ENCODE data around the gene ADAMTS3. TPM values are rescaled to one million over a fixed set of nuclear protein-coding genes. Genes with fewer than 3 reads are reported as not detected.
A peak's percentile ranks its signal among the peaks of the same experiment; 100 is the strongest.

ADAMTS3 gene
- total and polyA plus RNA-seq, 3 experiments from 2014 or later = not detected

- Histone ChIP-seq H3K27ac (ENCODE audit: low read depth, low read length) (no peak overlapping the region), H3K27me3 (ENCODE audit: insufficient read depth, low read length, poor library complexity, severe bottlenecking) (no peaks in the 10 kb centered on the region), H3K4me3 (ENCODE audit: low read length) (no peak overlapping the region), H3K36me3 (ENCODE audit: insufficient read depth, low read length) (no peaks in the 10 kb centered on the region), H3K4me1 (ENCODE audit: insufficient read depth, low read length) (no peaks in the 10 kb centered on the region), H3K9me3 (ENCODE audit: low read length) (no peaks in the 10 kb centered on the region)
- peaks cover 0 to 6% (median 0%) of the 10 kb centered on the region in 5 donors for H3K9me3 Mint-ChIP-seq
- DNase-seq = no peak
- H3K36me3 Mint-ChIP-seq = no peaks in the 10 kb centered on the region
- CTCF ChIA-PET = no interaction called here
- no peaks in the 10 kb centered on the region for H3K27me3 Mint-ChIP-seq
- no peak overlapping the region for H3K27ac Mint-ChIP-seq
- H3K4me3 Mint-ChIP-seq = no peak overlapping the region
- POLR2A ChIA-PET = no interaction called here
- no peaks in the 10 kb centered on the region for H3K4me1 Mint-ChIP-seq
Observed at GRCh38 chr4:72582853-72583252, 13.8 kb upstream of the ADAMTS3 start.

- POLR2A ChIA-PET = no interaction called here
- no peaks in the 10 kb centered on the region for H3K27me3 Mint-ChIP-seq
- no peak overlapping the region for H3K4me3 ChIP-seq (ENCODE audit: low read length)
Observed at GRCh38 chr4:72577211-72577610, 8.2 kb upstream of the ADAMTS3 start.

GRCh38 chr4:72571337-72571736, 2.3 kb upstream of the ADAMTS3 start:
- CTCF ChIA-PET = no interaction called here
- Mint-ChIP-seq H3K4me1 (peaks cover 9 to 16% (median 16%) of the 10 kb centered on the region in 3 donors), H3K9me3 (peaks cover 0 to 9% (median 7%) of the 10 kb centered on the region in 5 donors)

More at GRCh38 chr4:72577211-72577610, 8.2 kb upstream of the ADAMTS3 start:
- DNase-seq = no peak
- Mint-ChIP-seq H3K27ac (no peak overlapping the region), H3K9me3 (peaks cover 0 to 6% (median 0%) of the 10 kb centered on the region in 5 donors), H3K4me1 (no peaks in the 10 kb centered on the region), H3K4me3 (no peak overlapping the region), H3K36me3 (no peaks in the 10 kb centered on the region)
- H3K9me3 ChIP-seq (ENCODE audit: low read length) = no peaks in the 10 kb centered on the region
- CTCF ChIA-PET = no interaction called here
- H3K4me1 ChIP-seq (ENCODE audit: insufficient read depth, low read length) = no peaks in the 10 kb centered on the region
- no peak overlapping the region for H3K27ac ChIP-seq (ENCODE audit: low read depth, low read length)
- no peaks in the 10 kb centered on the region for H3K27me3 ChIP-seq (ENCODE audit: insufficient read depth, low read length, poor library complexity, severe bottlenecking)
- no peaks in the 10 kb centered on the region for H3K36me3 ChIP-seq (ENCODE audit: insufficient read depth, low read length)

GRCh38 chr4:72569719-72570235, 756 bp upstream of the ADAMTS3 start:
- H3K27ac ChIP-seq (ENCODE audit: low read depth, low read length) = peak overlapping the region; percentile 38
- Mint-ChIP-seq H3K9me3 (peaks cover 0 to 9% (median 7%) of the 10 kb centered on the region in 5 donors), H3K36me3 (no peaks in the 10 kb centered on the region), H3K27ac (peak overlapping the region in 1 of 8 donors; percentile 84), H3K4me3 (peak overlapping the region in 2 of 7 donors; percentile 17 to 60), H3K27me3 (peaks cover 15 to 57% of the 10 kb centered on the region in 2 donors), H3K4me1 (peaks cover 9 to 16% (median 16%) of the 10 kb centered on the region in 3 donors)
- CTCF ChIA-PET = no interaction called here
- POLR2A ChIA-PET = no interaction called here
- H3K9me3 ChIP-seq (ENCODE audit: low read length) = no peaks in the 10 kb centered on the region
- H3K4me1 ChIP-seq (ENCODE audit: insufficient read depth, low read length) = no peaks in the 10 kb centered on the region
- DNase-seq = no peak
- H3K36me3 ChIP-seq (ENCODE audit: insufficient read depth, low read length) = no peaks in the 10 kb centered on the region
- H3K27me3 ChIP-seq (ENCODE audit: insufficient read depth, low read length, poor library complexity, severe bottlenecking) = no peaks in the 10 kb centered on the region
- H3K4me3 ChIP-seq (ENCODE audit: low read length) = no peak overlapping the region

More at GRCh38 chr4:72571337-72571736, 2.3 kb upstream of the ADAMTS3 start:
- Mint-ChIP-seq H3K36me3 (no peaks in the 10 kb centered on the region), H3K4me3 (no peak overlapping the region), H3K27ac (no peak overlapping the region), H3K27me3 (peaks cover 13 to 48% of the 10 kb centered on the region in 2 donors)
- H3K4me3 ChIP-seq (ENCODE audit: low read length) = no peak overlapping the region
- no peaks in the 10 kb centered on the region for H3K36me3 ChIP-seq (ENCODE audit: insufficient read depth, low read length)
- H3K27ac ChIP-seq (ENCODE audit: low read depth, low read length) = no peak overlapping the region
- DNase-seq = no peak
- no peaks in the 10 kb centered on the region for H3K9me3 ChIP-seq (ENCODE audit: low read length)
- no peaks in the 10 kb centered on the region for H3K27me3 ChIP-seq (ENCODE audit: insufficient read depth, low read length, poor library complexity, severe bottlenecking)
- POLR2A ChIA-PET = no interaction called here
- H3K4me1 ChIP-seq (ENCODE audit: insufficient read depth, low read length) = no peaks in the 10 kb centered on the region

GRCh38 chr4:72567821-72568675, 973 bp downstream of the ADAMTS3 start:
- peak overlapping the region in 1 of 8 donors; percentile 32 for H3K27ac Mint-ChIP-seq
- Histone ChIP-seq H3K4me1 (ENCODE audit: insufficient read depth, low read length) (no peaks in the 10 kb centered on the region), H3K27me3 (ENCODE audit: insufficient read depth, low read length, poor library complexity, severe bottlenecking) (no peaks in the 10 kb centered on the region), H3K36me3 (ENCODE audit: insufficient read depth, low read length) (no peaks in the 10 kb centered on the region), H3K27ac (ENCODE audit: low read depth, low read length) (peak overlapping the region; percentile 38), H3K4me3 (ENCODE audit: low read length) (no peak overlapping the region), H3K9me3 (ENCODE audit: low read length) (no peaks in the 10 kb centered on the region)
- H3K27me3 Mint-ChIP-seq = peaks cover 16 to 57% of the 10 kb centered on the region in 2 donors
- no peak for DNase-seq
- no peaks in the 10 kb centered on the region for H3K36me3 Mint-ChIP-seq
- peaks cover 0 to 9% (median 7%) of the 10 kb centered on the region in 5 donors for H3K9me3 Mint-ChIP-seq
- POLR2A ChIA-PET = no interaction called here
- peaks cover 9 to 16% (median 16%) of the 10 kb centered on the region in 3 donors for H3K4me1 Mint-ChIP-seq
- H3K4me3 Mint-ChIP-seq = peak overlapping the region in 3 of 7 donors; percentile 20 to 59 (median 23)
- CTCF ChIA-PET = no interaction called here

GRCh38 chr4:72567036-72567435, 2.0 kb downstream of the ADAMTS3 start:
- Histone ChIP-seq H3K9me3 (ENCODE audit: low read length) (no peaks in the 10 kb centered on the region), H3K4me1 (ENCODE audit: insufficient read depth, low read length) (no peaks in the 10 kb centered on the region), H3K36me3 (ENCODE audit: insufficient read depth, low read length) (no peaks in the 10 kb centered on the region), H3K27me3 (ENCODE audit: insufficient read depth, low read length, poor library complexity, severe bottlenecking) (no peaks in the 10 kb centered on the region), H3K27ac (ENCODE audit: low read depth, low read length) (peak overlapping the region; percentile 38), H3K4me3 (ENCODE audit: low read length) (no peak overlapping the region)
- Mint-ChIP-seq H3K36me3 (no peaks in the 10 kb centered on the region), H3K4me1 (peaks cover 9 to 16% (median 16%) of the 10 kb centered on the region in 3 donors), H3K4me3 (no peak overlapping the region), H3K9me3 (peaks cover 0 to 9% (median 7%) of the 10 kb centered on the region in 5 donors), H3K27me3 (peaks cover 15 to 56% of the 10 kb centered on the region in 2 donors), H3K27ac (no peak overlapping the region)
- CTCF ChIA-PET = no interaction called here
- POLR2A ChIA-PET = no interaction called here
- DNase-seq = no peak

GRCh38 chr4:72566464-72566972, 2.5 kb downstream of the ADAMTS3 start:
- H3K4me3 ChIP-seq (ENCODE audit: low read length) = no peak overlapping the region
- H3K27me3 Mint-ChIP-seq = peaks cover 13 to 51% of the 10 kb centered on the region in 2 donors
- H3K27ac Mint-ChIP-seq = no peak overlapping the region
- ChIA-PET POLR2A (no interaction called here), CTCF (no interaction called here)
- H3K4me1 ChIP-seq (ENCODE audit: insufficient read depth, low read length) = no peaks in the 10 kb centered on the region
- H3K4me3 Mint-ChIP-seq = no peak overlapping the region
- no peaks in the 10 kb centered on the region for H3K27me3 ChIP-seq (ENCODE audit: insufficient read depth, low read length, poor library complexity, severe bottlenecking)
- DNase-seq = no peak
- H3K36me3 Mint-ChIP-seq = no peaks in the 10 kb centered on the region
- H3K36me3 ChIP-seq (ENCODE audit: insufficient read depth, low read length) = no peaks in the 10 kb centered on the region
- no peak overlapping the region for H3K27ac ChIP-seq (ENCODE audit: low read depth, low read length)
- peaks cover 9 to 16% (median 16%) of the 10 kb centered on the region in 3 donors for H3K4me1 Mint-ChIP-seq
- H3K9me3 Mint-ChIP-seq = peaks cover 0 to 9% (median 7%) of the 10 kb centered on the region in 5 donors
- H3K9me3 ChIP-seq (ENCODE audit: low read length) = no peaks in the 10 kb centered on the region

GRCh38 chr4:72564789-72565188, 4.2 kb downstream of the ADAMTS3 start:
- no peak overlapping the region for H3K4me3 ChIP-seq (ENCODE audit: low read length)
- CTCF ChIA-PET = no interaction called here

More at GRCh38 chr4:72564789-72565188, 4.2 kb downstream of the ADAMTS3 start:
- Mint-ChIP-seq H3K27me3 (peaks cover 11 to 37% of the 10 kb centered on the region in 2 donors), H3K4me3 (no peak overlapping the region), H3K4me1 (peaks cover 7 to 14% (median 14%) of the 10 kb centered on the region in 3 donors), H3K36me3 (no peaks in the 10 kb centered on the region), H3K27ac (no peak overlapping the region), H3K9me3 (peaks cover 0 to 6% (median 2%) of the 10 kb centered on the region in 5 donors)
- no peak for DNase-seq
- POLR2A ChIA-PET = no interaction called here
- no peak overlapping the region for H3K27ac ChIP-seq (ENCODE audit: low read depth, low read length)
- H3K9me3 ChIP-seq (ENCODE audit: low read length) = no peaks in the 10 kb centered on the region
- no peaks in the 10 kb centered on the region for H3K4me1 ChIP-seq (ENCODE audit: insufficient read depth, low read length)
- no peaks in the 10 kb centered on the region for H3K27me3 ChIP-seq (ENCODE audit: insufficient read depth, low read length, poor library complexity, severe bottlenecking)
- no peaks in the 10 kb centered on the region for H3K36me3 ChIP-seq (ENCODE audit: insufficient read depth, low read length)

Data from CD8-positive, alpha-beta memory T cell (primary cell).